Measurements from ENCODE around the gene NR0B2. TPM values are rescaled to one million over a fixed set of nuclear protein-coding genes. Genes with fewer than 3 reads are reported as not detected.

Gene NR0B2
- total RNA-seq, 2 experiments from 2014 or later: not detected

- CTCF ChIA-PET (ENCODE audit: unreplicated experiment): no interaction called here
- H3K4me3 ChIP-seq (ENCODE audit: low read depth, low read length, poor library complexity, severe bottlenecking): no peak overlapping the region
Observed at GRCh38 chr1:26960625-26960966, 46.8 kb upstream of the NR0B2 start.

DNA sequence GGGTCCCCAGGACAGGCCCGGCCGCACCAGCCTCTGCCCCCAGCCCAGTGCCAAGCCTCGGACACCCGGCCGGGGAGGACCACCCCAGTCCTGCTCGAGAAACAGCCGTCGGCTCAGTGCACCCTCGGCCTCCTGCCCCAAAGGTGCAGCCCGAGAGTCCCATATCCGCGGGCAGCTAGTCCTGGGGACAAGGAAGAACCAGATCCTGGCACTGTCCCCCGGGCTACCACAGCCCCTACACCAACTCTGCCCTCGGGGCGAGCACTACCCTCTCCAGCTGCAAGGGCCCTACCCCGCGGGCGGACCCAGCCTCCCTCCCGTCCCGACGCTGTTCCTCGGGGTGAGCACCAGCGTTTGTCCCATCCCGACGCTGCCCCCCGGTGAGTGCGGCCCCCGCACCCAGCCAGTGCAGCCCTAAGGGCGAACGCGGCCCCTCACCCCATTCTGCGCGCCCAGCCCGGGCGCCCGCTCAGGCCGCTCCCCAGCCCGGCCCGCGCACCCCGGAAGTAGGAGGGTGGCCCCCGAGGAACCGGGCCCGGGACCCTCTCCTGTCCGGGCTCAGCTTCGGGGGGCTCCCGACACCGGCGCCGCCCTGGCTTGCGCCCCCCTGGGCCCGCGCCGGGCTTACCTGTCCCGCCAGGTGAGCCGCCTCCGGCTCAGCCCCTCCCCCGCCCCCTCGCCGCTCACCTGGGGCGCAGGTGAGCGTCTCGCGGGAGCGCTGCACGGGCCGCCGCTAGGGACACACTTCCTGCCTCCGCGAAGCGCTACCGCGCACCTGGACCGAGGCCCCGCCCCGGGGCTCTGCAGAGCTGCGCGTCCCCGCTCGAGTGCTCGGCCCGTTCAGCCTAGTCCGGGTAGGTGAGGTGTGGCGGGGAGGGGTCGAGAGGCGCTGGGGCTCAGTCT lies 46.2 kb upstream of the NR0B2 start, which contains the start of gene KDF1:
TSS of gene KDF1 (minus strand) at position 747 of the 903 bp plus-strand sequence. CDS start 8,088 bp downstream, outside the sequence.
- no TSS peak for BruUV-seq (replicated peaks)
- no peaks in the 10 kb centered on the region for H3K4me1 ChIP-seq (ENCODE audit: insufficient read depth, low read length, poor library complexity, severe bottlenecking)
- no peak within 1 kb of the TSS for H3K27ac ChIP-seq (ENCODE audit: low read depth, low read length, poor library complexity, severe bottlenecking)
- DNase-seq (ENCODE audit: low spot score): no peak
- H3K4me3 ChIP-seq (ENCODE audit: low read depth, low read length, poor library complexity, severe bottlenecking): no peak within 1 kb of the TSS
- no peaks in the 10 kb centered on the region for H3K9me2 ChIP-seq (ENCODE audit: insufficient read depth, low read length)
- intact Hi-C loops (cut with micrococcal nuclease; ENCODE audit: unreplicated experiment): loop anchor here (10.0 kb wide), 1 partner anchor 135 kb away; no protein-coding TSS in a partner anchor
- CTCF ChIA-PET (ENCODE audit: unreplicated experiment): no interaction called here
- TF ChIP-seq, protein P1, sequence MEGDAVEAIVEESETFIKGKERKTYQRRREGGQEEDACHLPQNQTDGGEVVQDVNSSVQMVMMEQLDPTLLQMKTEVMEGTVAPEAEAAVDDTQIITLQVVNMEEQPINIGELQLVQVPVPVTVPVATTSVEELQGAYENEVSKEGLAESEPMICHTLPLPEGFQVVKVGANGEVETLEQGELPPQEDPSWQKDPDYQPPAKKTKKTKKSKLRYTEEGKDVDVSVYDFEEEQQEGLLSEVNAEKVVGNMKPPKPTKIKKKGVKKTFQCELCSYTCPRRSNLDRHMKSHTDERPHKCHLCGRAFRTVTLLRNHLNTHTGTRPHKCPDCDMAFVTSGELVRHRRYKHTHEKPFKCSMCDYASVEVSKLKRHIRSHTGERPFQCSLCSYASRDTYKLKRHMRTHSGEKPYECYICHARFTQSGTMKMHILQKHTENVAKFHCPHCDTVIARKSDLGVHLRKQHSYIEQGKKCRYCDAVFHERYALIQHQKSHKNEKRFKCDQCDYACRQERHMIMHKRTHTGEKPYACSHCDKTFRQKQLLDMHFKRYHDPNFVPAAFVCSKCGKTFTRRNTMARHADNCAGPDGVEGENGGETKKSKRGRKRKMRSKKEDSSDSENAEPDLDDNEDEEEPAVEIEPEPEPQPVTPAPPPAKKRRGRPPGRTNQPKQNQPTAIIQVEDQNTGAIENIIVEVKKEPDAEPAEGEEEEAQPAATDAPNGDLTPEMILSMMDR (conservative IDR thresholded peaks at IDR 0.05; ENCODE audit: low read length): no peak
- no peak for TF ChIP-seq EZH2phosphoT487 (IDR thresholded peaks at IDR 0.05; ENCODE audit: borderline replicate concordance, low read depth, low read length)
- no peak within 1 kb of the TSS for H2AFZ ChIP-seq (ENCODE audit: low read length)
- H3K36me3 ChIP-seq (ENCODE audit: insufficient read depth, low read length): no peaks in the 10 kb centered on the region
- H3K79me2 ChIP-seq (ENCODE audit: insufficient read depth, low read depth, low read length): no peaks in the 10 kb centered on the region
- peak within 1 kb of the TSS; percentile 53; the same call in 1 of the 2 replicates for H3K4me2 ChIP-seq (ENCODE audit: low read length)
- no peaks in the 10 kb centered on the region for H3K9me3 ChIP-seq (ENCODE audit: low read length)
- POLR2A ChIA-PET: no interaction called here
- no peaks in the 10 kb centered on the region for H4K20me1 ChIP-seq (ENCODE audit: insufficient read depth, low read length)

More at GRCh38 chr1:26960625-26960966, 46.8 kb upstream of the NR0B2 start:
- Histone ChIP-seq H3K4me2 (ENCODE audit: low read length) (no peak overlapping the region), H3K9me2 (ENCODE audit: insufficient read depth, low read length) (no peaks in the 10 kb centered on the region), H2AFZ (ENCODE audit: low read length) (no peak overlapping the region), H3K79me2 (ENCODE audit: insufficient read depth, low read depth, low read length) (no peaks in the 10 kb centered on the region), H3K27ac (ENCODE audit: low read depth, low read length, poor library complexity, severe bottlenecking) (no peak overlapping the region), H3K4me1 (ENCODE audit: insufficient read depth, low read length, poor library complexity, severe bottlenecking) (no peaks in the 10 kb centered on the region), H4K20me1 (ENCODE audit: insufficient read depth, low read length) (no peaks in the 10 kb centered on the region), H3K9me3 (ENCODE audit: low read length) (no peaks in the 10 kb centered on the region), H3K36me3 (ENCODE audit: insufficient read depth, low read length) (no peaks in the 10 kb centered on the region)
- DNase-seq (ENCODE audit: low spot score): no peak
- POLR2A ChIA-PET: no interaction called here
- no TSS peak for BruUV-seq (replicated peaks)
- TF ChIP-seq, protein P1 (conservative IDR thresholded peaks at IDR 0.05; ENCODE audit: low read length): no peak
- TF ChIP-seq EZH2phosphoT487 (IDR thresholded peaks at IDR 0.05; ENCODE audit: borderline replicate concordance, low read depth, low read length): no peak
- intact Hi-C loops (cut with micrococcal nuclease; ENCODE audit: unreplicated experiment): loop anchor here (10.0 kb wide), 1 partner anchor 134 kb away; no protein-coding TSS in a partner anchor

GRCh38 chr1:26959270-26959669 lies 45.5 kb upstream of the NR0B2 start:
- Histone ChIP-seq H3K4me1 (ENCODE audit: insufficient read depth, low read length, poor library complexity, severe bottlenecking) (no peaks in the 10 kb centered on the region), H4K20me1 (ENCODE audit: insufficient read depth, low read length) (no peaks in the 10 kb centered on the region), H3K36me3 (ENCODE audit: insufficient read depth, low read length) (no peaks in the 10 kb centered on the region), H2AFZ (ENCODE audit: low read length) (no peak overlapping the region), H3K4me3 (ENCODE audit: low read depth, low read length, poor library complexity, severe bottlenecking) (no peak overlapping the region), H3K9me3 (ENCODE audit: low read length) (no peaks in the 10 kb centered on the region), H3K4me2 (ENCODE audit: low read length) (peak overlapping the region; percentile 53; the same call in 1 of the 2 replicates), H3K9me2 (ENCODE audit: insufficient read depth, low read length) (no peaks in the 10 kb centered on the region), H3K79me2 (ENCODE audit: insufficient read depth, low read depth, low read length) (no peaks in the 10 kb centered on the region), H3K27ac (ENCODE audit: low read depth, low read length, poor library complexity, severe bottlenecking) (no peak overlapping the region)
- no peak for DNase-seq (ENCODE audit: low spot score)
- TF ChIP-seq, protein P1 (conservative IDR thresholded peaks at IDR 0.05; ENCODE audit: low read length): no peak
- no peak for TF ChIP-seq EZH2phosphoT487 (IDR thresholded peaks at IDR 0.05; ENCODE audit: borderline replicate concordance, low read depth, low read length)
- CTCF ChIA-PET (ENCODE audit: unreplicated experiment): no interaction called here
- BruUV-seq (replicated peaks): no TSS peak
- POLR2A ChIA-PET: no interaction called here
- intact Hi-C loops (cut with micrococcal nuclease; ENCODE audit: unreplicated experiment): no loop called here

Data from OCI-LY7 (cell line).